RWPE2 (cell line): ENCODE results near the gene PECR.

Source experiments
- ATAC-seq: fragments of 200-7000 bp; cut with Tn5 transposase; 3 replicates; pipeline ENCODE4 v1.9.1; 2021; ENCODE audit warnings: low read depth
- DNase-seq: peaks from one replicate; pipeline ENCODE4 v3.0.0-alpha.2; 2020; ENCODE audit warnings: low spot score
- H3K27ac ChIP-seq: fragments of 450-650 bp; 2 replicates; pipeline ENCODE4 v1.5.1; 2017; ENCODE audit warnings: mild to moderate bottlenecking; ENCODE audit not compliant: poor library complexity, severe bottlenecking
- H3K27me3 ChIP-seq: fragments of 250-450 bp; sonication (Bioruptor Pico); 2 replicates; pipeline ENCODE4 v1.5.1; 2021; ENCODE audit warnings: mild to moderate bottlenecking, moderate library complexity; ENCODE audit not compliant: insufficient read depth, poor library complexity, severe bottlenecking
- H3K36me3 ChIP-seq: fragments of 250-450 bp; sonication (Bioruptor Pico); 2 replicates; pipeline ENCODE4 v1.5.1; 2020; ENCODE audit warnings: low read depth, mild to moderate bottlenecking, moderate library complexity
- H3K4me1 ChIP-seq: fragments of 250-450 bp; sonication (Bioruptor Pico); 2 replicates; pipeline ENCODE4 v1.5.1; 2021; ENCODE audit warnings: mild to moderate bottlenecking, moderate library complexity; ENCODE audit not compliant: insufficient read depth, poor library complexity, severe bottlenecking
- H3K4me3 ChIP-seq: fragments of 250-450 bp; sonication (Bioruptor Pico); 2 replicates; pipeline ENCODE4 v1.5.1; 2021; ENCODE audit warnings: mild to moderate bottlenecking, moderate library complexity; ENCODE audit not compliant: severe bottlenecking
- H3K9me3 ChIP-seq: fragments of 250-450 bp; sonication (Bioruptor Pico); 2 replicates; pipeline ENCODE4 v1.5.1; 2021; ENCODE audit warnings: mild to moderate bottlenecking, moderate library complexity; ENCODE audit not compliant: severe bottlenecking
- TF ChIP-seq, protein P1 (sequence below): fragments of 450-650 bp; IDR thresholded peaks from one replicate; pipeline ENCODE4 v1.5.1; 2017; ENCODE audit warnings: mild to moderate bottlenecking, moderate library complexity; ENCODE audit not compliant: poor library complexity, severe bottlenecking

PECR gene

GRCh38 chr2:216110620-216111019 lies 29.0 kb upstream of the PECR start:
- Histone ChIP-seq H3K4me3 (peak overlapping the region; percentile 88), H3K9me3 (no peaks in the 10 kb centered on the region), H3K27ac (peak overlapping the region; percentile 68), H3K4me1 (peaks cover 13% of the 10 kb centered on the region), H3K36me3 (peaks cover 56% of the 10 kb centered on the region), H3K27me3 (no peaks in the 10 kb centered on the region)
- ATAC-seq (no peak), DNase-seq (no peak)
- TF ChIP-seq, protein P1, sequence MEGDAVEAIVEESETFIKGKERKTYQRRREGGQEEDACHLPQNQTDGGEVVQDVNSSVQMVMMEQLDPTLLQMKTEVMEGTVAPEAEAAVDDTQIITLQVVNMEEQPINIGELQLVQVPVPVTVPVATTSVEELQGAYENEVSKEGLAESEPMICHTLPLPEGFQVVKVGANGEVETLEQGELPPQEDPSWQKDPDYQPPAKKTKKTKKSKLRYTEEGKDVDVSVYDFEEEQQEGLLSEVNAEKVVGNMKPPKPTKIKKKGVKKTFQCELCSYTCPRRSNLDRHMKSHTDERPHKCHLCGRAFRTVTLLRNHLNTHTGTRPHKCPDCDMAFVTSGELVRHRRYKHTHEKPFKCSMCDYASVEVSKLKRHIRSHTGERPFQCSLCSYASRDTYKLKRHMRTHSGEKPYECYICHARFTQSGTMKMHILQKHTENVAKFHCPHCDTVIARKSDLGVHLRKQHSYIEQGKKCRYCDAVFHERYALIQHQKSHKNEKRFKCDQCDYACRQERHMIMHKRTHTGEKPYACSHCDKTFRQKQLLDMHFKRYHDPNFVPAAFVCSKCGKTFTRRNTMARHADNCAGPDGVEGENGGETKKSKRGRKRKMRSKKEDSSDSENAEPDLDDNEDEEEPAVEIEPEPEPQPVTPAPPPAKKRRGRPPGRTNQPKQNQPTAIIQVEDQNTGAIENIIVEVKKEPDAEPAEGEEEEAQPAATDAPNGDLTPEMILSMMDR, result no peak

DNA sequence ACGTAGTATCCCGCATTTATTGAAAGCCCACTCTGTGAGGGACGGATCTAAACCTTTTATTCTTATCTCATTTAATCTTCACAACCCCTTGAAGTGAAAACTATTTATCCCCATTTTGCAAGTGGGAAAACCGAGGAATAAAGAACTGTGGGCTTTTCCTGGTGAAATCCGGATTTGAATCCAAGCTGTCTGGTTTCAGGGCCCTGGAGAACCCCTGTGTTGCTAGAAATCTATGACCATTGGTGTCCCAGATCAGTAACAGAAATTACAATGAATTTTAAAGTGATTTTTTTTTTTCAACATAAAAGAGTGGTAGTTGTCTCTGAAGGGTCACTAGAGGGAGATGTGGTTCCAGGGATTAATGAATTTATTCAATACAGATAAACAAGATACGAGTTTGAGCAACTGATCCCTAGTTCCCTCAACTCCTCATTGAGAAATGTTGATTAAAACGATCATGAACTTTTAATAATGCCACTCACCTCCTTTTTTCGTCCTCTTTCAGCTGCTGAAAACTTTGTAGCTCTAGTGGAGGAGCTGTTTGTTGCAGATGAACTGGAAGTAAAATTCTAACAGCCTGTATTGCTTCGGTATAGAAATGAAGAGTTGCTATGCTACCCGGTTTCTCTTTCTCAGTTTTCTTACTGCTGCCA lies 28.5 kb upstream of the PECR start:
- Histone ChIP-seq H3K27ac (peak overlapping the region; percentile 68), H3K4me1 (peaks cover 13% of the 10 kb centered on the region), H3K36me3 (peaks cover 51% of the 10 kb centered on the region), H3K9me3 (no peaks in the 10 kb centered on the region), H3K27me3 (no peaks in the 10 kb centered on the region), H3K4me3 (peak overlapping the region; percentile 88)
- TF ChIP-seq, protein P1, result peak; percentile 76
- DNase-seq (no peak), ATAC-seq (no peak)

- Histone ChIP-seq H3K4me3 (peak within 1 kb of the TSS; percentile 88), H3K27me3 (no peaks in the 10 kb centered on the region), H3K9me3 (no peaks in the 10 kb centered on the region), H3K36me3 (peaks cover 45% of the 10 kb centered on the region), H3K27ac (peak within 1 kb of the TSS; percentile 68), H3K4me1 (peaks cover 13% of the 10 kb centered on the region)
- ATAC-seq (peak; percentile 72), DNase-seq (peak; percentile 91)
- TF ChIP-seq, protein P1, result no peak
Observed at GRCh38 chr2:216108967-216109921, 27.6 kb upstream of the PECR start, which contains the start of gene XRCC5. TSS of gene XRCC5 (plus strand) at chr2:216109348. CDS start at chr2:216109437, 89 bp downstream.

- H3K36me3 ChIP-seq, result peaks cover 37% of the 10 kb centered on the region
- no peak for ATAC-seq
- peak overlapping the region; percentile 68 for H3K27ac ChIP-seq
- TF ChIP-seq, protein P1, result no peak
- no peak for DNase-seq
- no peaks in the 10 kb centered on the region for H3K9me3 ChIP-seq
- peaks cover 13% of the 10 kb centered on the region for H3K4me1 ChIP-seq
- H3K4me3 ChIP-seq, result peak overlapping the region; percentile 88
- no peaks in the 10 kb centered on the region for H3K27me3 ChIP-seq
Observed at GRCh38 chr2:216108310-216108966, 26.8 kb upstream of the PECR start.
